Measurements from ENCODE around the gene FAM241B.

DNA sequence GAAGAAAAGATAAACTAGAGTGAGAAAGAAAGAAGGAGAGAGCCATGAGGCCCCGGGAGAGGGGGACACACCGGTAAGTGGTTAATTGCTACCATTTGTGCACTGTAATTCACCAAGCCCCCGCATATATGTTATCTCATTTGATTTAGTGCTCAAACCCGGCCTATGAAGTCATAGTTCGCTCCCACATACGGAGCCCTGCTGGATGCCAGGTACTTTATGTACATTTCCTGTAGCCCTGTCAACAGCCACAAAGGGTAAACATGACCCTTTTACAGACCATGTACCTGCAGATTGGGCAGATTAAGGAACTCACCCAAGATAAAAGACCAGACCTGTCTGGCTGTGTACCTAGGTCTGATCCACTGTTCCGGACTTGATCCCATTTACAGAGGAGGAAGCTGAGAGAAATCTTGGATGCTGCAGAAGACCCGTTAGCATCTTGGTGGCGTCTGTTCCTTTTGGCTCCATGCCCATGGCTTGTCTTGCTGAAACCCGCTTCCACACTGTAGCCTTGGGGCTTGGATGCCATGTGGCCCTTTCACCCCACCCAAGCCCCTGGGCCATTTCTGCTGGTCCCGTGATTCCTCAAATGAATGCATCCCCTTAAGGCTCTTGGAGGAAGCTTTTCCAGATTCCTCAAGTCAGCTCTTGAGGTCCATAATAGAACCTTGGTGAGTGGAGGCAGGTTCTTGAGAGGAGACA is 32.3 kb downstream of the FAM241B start:
- TF ChIP-seq, protein P1, sequence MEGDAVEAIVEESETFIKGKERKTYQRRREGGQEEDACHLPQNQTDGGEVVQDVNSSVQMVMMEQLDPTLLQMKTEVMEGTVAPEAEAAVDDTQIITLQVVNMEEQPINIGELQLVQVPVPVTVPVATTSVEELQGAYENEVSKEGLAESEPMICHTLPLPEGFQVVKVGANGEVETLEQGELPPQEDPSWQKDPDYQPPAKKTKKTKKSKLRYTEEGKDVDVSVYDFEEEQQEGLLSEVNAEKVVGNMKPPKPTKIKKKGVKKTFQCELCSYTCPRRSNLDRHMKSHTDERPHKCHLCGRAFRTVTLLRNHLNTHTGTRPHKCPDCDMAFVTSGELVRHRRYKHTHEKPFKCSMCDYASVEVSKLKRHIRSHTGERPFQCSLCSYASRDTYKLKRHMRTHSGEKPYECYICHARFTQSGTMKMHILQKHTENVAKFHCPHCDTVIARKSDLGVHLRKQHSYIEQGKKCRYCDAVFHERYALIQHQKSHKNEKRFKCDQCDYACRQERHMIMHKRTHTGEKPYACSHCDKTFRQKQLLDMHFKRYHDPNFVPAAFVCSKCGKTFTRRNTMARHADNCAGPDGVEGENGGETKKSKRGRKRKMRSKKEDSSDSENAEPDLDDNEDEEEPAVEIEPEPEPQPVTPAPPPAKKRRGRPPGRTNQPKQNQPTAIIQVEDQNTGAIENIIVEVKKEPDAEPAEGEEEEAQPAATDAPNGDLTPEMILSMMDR (IDR thresholded peaks at IDR 0.05; ENCODE audit: low read length) = no peak
- TF ChIP-seq EZH2phosphoT487 (IDR thresholded peaks at IDR 0.05; ENCODE audit: low read length) = no peak

Measured in MM.1S (cell line).